ENCODE measurements around the gene RNF135.

DNA sequence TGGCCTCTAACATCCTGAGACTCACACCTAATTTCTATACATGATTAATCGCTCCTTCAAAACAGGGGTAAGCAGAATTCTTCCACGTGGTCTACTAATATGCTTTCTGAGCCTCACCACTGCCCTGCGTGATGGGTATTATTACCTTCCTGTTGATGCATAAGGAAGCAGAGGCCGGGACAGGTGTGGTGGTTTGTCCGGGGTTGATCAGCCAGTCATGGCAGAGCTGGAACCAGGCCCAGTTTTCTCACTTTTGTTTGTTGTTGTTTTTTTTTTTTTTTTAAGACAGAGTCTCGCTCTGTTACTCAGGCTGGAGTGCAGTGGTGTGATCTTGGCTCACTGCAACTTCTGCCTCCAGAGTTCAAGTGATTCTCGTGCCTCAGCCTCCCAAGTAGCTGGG, 31.2 kb downstream of the RNF135 start:
- TF ChIP-seq POLR2A (IDR thresholded peaks at IDR 0.05) (no peak), POLR2AphosphoS5 (IDR thresholded peaks at IDR 0.05) (no peak)
- TF ChIP-seq, protein P1, sequence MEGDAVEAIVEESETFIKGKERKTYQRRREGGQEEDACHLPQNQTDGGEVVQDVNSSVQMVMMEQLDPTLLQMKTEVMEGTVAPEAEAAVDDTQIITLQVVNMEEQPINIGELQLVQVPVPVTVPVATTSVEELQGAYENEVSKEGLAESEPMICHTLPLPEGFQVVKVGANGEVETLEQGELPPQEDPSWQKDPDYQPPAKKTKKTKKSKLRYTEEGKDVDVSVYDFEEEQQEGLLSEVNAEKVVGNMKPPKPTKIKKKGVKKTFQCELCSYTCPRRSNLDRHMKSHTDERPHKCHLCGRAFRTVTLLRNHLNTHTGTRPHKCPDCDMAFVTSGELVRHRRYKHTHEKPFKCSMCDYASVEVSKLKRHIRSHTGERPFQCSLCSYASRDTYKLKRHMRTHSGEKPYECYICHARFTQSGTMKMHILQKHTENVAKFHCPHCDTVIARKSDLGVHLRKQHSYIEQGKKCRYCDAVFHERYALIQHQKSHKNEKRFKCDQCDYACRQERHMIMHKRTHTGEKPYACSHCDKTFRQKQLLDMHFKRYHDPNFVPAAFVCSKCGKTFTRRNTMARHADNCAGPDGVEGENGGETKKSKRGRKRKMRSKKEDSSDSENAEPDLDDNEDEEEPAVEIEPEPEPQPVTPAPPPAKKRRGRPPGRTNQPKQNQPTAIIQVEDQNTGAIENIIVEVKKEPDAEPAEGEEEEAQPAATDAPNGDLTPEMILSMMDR (IDR thresholded peaks at IDR 0.05 in 8 of 11, conservative IDR thresholded peaks at IDR 0.05 in 3 of 11): no peak
